Right atrium auricular region (tissue), 2 donors: ENCODE results near the gene CNMD. TPM values are rescaled to one million over a fixed set of nuclear protein-coding genes. Genes with fewer than 3 reads are reported as not detected.
"Not testable (repeated sequence)": the region's sequence is repeated elsewhere in the genome, so short reads cannot be mapped to it uniquely, and the experiment has no call there.

Experiments
- DNase-seq: peaks from one replicate; pipeline ENCODE4 v3.0.0-alpha.2; 2019; ENCODE audit warnings: low spot score
- H3K27ac ChIP-seq, 2 donors: fragments of 200-600 bp; sonication (generic); 1 replicate in 1 of 2; 2 replicates in 1 of 2; pipeline ENCODE4 v1.5.1; 2016 to 2019
- H3K27me3 ChIP-seq, 2 donors: fragments of 200-600 bp; sonication (generic); one replicate each; pipeline versions ENCODE4 v1.5.1 to v1.6.0; 2017 to 2019
- H3K36me3 ChIP-seq: fragments of 200-600 bp; sonication (generic); one replicate; pipeline ENCODE4 v1.5.1; 2016
- H3K4me1 ChIP-seq, 2 donors: fragments of 200-600 bp; sonication (generic); one replicate each; pipeline versions ENCODE4 v1.5.1 to v1.6.0; 2017 to 2019
- H3K4me3 ChIP-seq, 2 donors: fragments of 200-600 bp; sonication (generic); 1 replicate in 1 of 2; 2 replicates in 1 of 2; pipeline ENCODE4 v1.5.1; 2017 to 2019; ENCODE audit warnings: mild to moderate bottlenecking in 1 of 2, moderate library complexity in 1 of 2
- H3K9me3 ChIP-seq, 2 donors: fragments of 200-600 bp; sonication (generic); one replicate each; pipeline ENCODE4 v1.5.1; 2019
- CTCF ChIP-seq, 2 donors: fragments of 200-600 bp; sonication (generic); IDR thresholded peaks; one replicate each; pipeline ENCODE4 v1.5.1; 2019; ENCODE audit warnings: antibody characterized with exemption in 2 of 2
- total RNA-seq, 2 donors: library from RNA; depleted of rRNA; stranded (reverse); fragments of >200 nt; gene quantifications; one replicate each; pipeline ENCODE4 v1.1.0, GENCODE V29; 2016

The CNMD gene
- total RNA-seq, 2 donors from 2014 or later = not detected

- no peak overlapping the region for H3K27ac ChIP-seq
- no peaks in the 10 kb centered on the region for H3K4me1 ChIP-seq
- peak; percentile 61 for DNase-seq
- H3K27me3 ChIP-seq = no peaks in the 10 kb centered on the region
- no peak for TF ChIP-seq CTCF (IDR thresholded peaks at IDR 0.05)
- no peaks in the 10 kb centered on the region for H3K36me3 ChIP-seq
- H3K9me3 ChIP-seq = no peaks in the 10 kb centered on the region
- H3K4me3 ChIP-seq = no peak overlapping the region
Measured at GRCh38 chr13:52713894-52714293, 25.7 kb downstream of the CNMD start.

- Histone ChIP-seq H3K27ac (no peak overlapping the region), H3K9me3 (no peaks in the 10 kb centered on the region), H3K27me3 (no peaks in the 10 kb centered on the region), H3K4me1 (no peaks in the 10 kb centered on the region), H3K36me3 (no peaks in the 10 kb centered on the region), H3K4me3 (no peak overlapping the region)
- DNase-seq = no peak
- TF ChIP-seq CTCF (IDR thresholded peaks at IDR 0.05) = no peak
Measured at GRCh38 chr13:52712385-52712784, 27.2 kb downstream of the CNMD start.

GRCh38 chr13:52711286-52711685, 28.3 kb downstream of the CNMD start:
- H3K36me3 ChIP-seq = no peaks in the 10 kb centered on the region
- H3K4me1 ChIP-seq = no peaks in the 10 kb centered on the region
- H3K4me3 ChIP-seq = no peak overlapping the region
- no peak for TF ChIP-seq CTCF (IDR thresholded peaks at IDR 0.05)
- H3K27me3 ChIP-seq = no peaks in the 10 kb centered on the region
- no peaks in the 10 kb centered on the region for H3K9me3 ChIP-seq
- no peak for DNase-seq
- no peak overlapping the region for H3K27ac ChIP-seq

- H3K4me3 ChIP-seq, DNase-seq, H3K4me1 ChIP-seq, H3K27ac ChIP-seq, H3K36me3 ChIP-seq, H3K27me3 ChIP-seq, H3K9me3 ChIP-seq: not testable (repeated sequence)
Measured at GRCh38 chr13:52708266-52708665, 31.4 kb downstream of the CNMD start.

- Histone ChIP-seq H3K27me3 (no peaks in the 10 kb centered on the region), H3K36me3 (no peaks in the 10 kb centered on the region), H3K27ac (no peak overlapping the region), H3K4me3 (no peak overlapping the region), H3K9me3 (no peaks in the 10 kb centered on the region), H3K4me1 (no peaks in the 10 kb centered on the region)
- no peak for TF ChIP-seq CTCF (IDR thresholded peaks at IDR 0.05)
- no peak for DNase-seq
Measured at GRCh38 chr13:52707375-52707774, 32.2 kb downstream of the CNMD start.

GRCh38 chr13:52706081-52706480, 33.5 kb downstream of the CNMD start:
- Histone ChIP-seq H3K9me3 (no peaks in the 10 kb centered on the region), H3K4me1 (no peaks in the 10 kb centered on the region), H3K27me3 (no peaks in the 10 kb centered on the region), H3K4me3 (no peak overlapping the region), H3K27ac (no peak overlapping the region), H3K36me3 (no peaks in the 10 kb centered on the region)
- no peak for DNase-seq
- TF ChIP-seq CTCF (IDR thresholded peaks at IDR 0.05) = no peak
